OCI-LY1 (cell line): ENCODE measurements around the gene FBXL17.

Source experiments
- EZH2 ChIP-seq: fragments of 200-600 bp; sonication (generic), shearing (Covaris generic); IDR thresholded peaks from 2 replicates; pipeline ENCODE4 v1.8.0; 2017; ENCODE audit warnings: borderline replicate concordance, mixed run types, mild to moderate bottlenecking, antibody characterized with exemption, low read length, moderate library complexity, mixed read lengths
- TF ChIP-seq, protein P1 (sequence below): fragments of 200-600 bp; sonication (generic), shearing (Covaris generic); IDR thresholded peaks from 2 replicates; pipeline ENCODE4 v1.5.1; 2017; ENCODE audit warnings: mild to moderate bottlenecking, antibody characterized with exemption, low read length, moderate library complexity, mixed read lengths

DNA sequence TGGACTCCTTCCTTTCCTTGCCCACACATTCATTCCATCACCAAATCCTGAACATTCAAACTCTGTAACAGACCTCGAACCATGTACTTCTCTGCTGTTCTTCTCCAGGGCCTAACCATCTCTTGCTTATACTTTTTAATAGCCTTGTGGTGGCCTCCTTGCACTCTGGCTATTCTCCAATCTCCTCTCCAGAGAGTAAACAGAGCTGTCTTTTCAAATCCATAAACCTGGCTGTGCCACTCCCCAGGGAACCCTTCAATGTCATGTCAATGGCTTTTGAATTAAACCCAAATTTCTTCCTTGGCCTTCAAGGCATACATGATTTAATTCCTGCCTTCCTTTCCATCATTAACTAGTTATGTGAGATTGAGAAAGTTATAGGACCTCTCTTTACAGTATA, 433.5 kb downstream of the FBXL17 start:
- TF ChIP-seq, protein P1, sequence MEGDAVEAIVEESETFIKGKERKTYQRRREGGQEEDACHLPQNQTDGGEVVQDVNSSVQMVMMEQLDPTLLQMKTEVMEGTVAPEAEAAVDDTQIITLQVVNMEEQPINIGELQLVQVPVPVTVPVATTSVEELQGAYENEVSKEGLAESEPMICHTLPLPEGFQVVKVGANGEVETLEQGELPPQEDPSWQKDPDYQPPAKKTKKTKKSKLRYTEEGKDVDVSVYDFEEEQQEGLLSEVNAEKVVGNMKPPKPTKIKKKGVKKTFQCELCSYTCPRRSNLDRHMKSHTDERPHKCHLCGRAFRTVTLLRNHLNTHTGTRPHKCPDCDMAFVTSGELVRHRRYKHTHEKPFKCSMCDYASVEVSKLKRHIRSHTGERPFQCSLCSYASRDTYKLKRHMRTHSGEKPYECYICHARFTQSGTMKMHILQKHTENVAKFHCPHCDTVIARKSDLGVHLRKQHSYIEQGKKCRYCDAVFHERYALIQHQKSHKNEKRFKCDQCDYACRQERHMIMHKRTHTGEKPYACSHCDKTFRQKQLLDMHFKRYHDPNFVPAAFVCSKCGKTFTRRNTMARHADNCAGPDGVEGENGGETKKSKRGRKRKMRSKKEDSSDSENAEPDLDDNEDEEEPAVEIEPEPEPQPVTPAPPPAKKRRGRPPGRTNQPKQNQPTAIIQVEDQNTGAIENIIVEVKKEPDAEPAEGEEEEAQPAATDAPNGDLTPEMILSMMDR = no peak
- TF ChIP-seq EZH2 = no peak
